ENCODE measurements around the gene FIS1. TPM values are rescaled to one million over a fixed set of nuclear protein-coding genes. Genes with fewer than 3 reads are reported as not detected.

FIS1 gene
- total RNA-seq, 1 donor from 2014 or later, result 133 TPM

DNA sequence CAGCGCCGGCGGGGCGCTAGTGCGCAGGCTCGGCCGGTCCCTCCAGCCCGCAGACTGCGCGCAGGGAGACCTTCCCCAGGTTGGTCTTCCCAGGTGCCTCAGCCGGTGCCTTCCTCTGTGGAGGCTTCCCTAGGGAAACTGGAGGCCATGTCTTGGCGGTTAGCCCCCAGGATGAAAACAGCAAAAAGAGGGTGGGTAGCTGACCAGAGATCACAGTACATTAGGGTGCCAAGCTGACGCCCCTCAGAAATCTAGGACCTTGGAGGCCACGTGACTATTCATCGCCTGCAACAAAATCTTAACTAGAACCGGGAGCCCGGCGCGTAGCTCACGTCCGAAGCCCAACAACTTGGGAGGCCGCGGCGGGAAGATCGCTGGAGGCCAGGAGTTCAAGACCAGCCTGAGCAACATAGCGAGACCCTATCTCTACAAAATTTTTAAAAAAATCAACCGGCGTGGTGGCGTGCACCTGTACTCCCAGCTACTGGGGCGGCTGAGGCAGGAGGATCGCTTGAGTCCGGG lies 327 bp upstream of the FIS1 start:
- peak overlapping the region; percentile 93 for H3K27ac ChIP-seq
- H3K36me3 ChIP-seq, result peaks cover 41% of the 10 kb centered on the region
- intact Hi-C loops (cut with DNase I), result no loop called here
- ATAC-seq, result no peak
- no peaks in the 10 kb centered on the region for H3K27me3 ChIP-seq (ENCODE audit: low read depth)
- no peak for DNase-seq
- no peak for TF ChIP-seq CTCF (IDR thresholded peaks at IDR 0.05)
- peaks cover 54% of the 10 kb centered on the region for H3K4me1 ChIP-seq
- peak overlapping the region; percentile 89 for H3K4me3 ChIP-seq
- no peaks in the 10 kb centered on the region for H3K9me3 ChIP-seq

DNA sequence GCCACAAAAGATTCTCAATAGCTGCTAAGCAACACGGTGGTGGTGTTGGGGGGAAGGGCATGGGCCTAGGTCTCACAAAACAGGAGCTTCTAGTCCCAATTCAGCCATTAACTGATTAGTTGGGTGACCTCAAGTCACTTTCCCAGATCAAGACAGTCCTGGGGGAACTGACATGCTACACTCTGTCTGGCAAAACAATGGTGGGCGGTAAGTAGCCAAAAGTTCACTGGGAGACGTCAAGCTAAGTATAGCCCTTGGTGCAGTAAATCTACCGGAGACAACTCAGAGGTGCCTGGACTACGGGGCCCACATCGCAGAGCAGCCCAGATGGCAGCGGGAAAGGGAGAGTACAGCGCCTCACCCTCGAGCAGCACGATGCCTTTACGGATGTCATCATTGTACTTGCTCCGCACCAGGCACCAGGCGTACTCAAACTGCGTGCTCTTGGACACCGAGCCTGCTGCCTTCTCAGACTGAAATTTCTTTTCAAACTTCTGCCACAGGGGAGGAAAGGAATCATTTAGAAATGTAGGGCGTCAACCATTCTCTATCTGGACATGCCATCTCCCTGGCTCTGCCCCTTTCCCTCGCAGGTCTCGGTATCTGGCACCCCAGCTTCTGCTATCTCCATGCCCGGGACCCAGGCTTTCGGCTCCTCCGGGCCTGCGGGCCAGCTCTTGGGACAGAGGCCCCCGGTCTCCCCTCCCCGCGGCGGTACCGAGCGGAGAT lies 1.1 kb downstream of the FIS1 start:
- Histone ChIP-seq H3K4me1 (peaks cover 55% of the 10 kb centered on the region), H3K36me3 (peaks cover 41% of the 10 kb centered on the region), H3K9me3 (no peaks in the 10 kb centered on the region), H3K27ac (peak overlapping the region; percentile 93), H3K4me3 (peak overlapping the region; percentile 89), H3K27me3 (ENCODE audit: low read depth) (no peaks in the 10 kb centered on the region)
- no peak for ATAC-seq
- DNase-seq, result no peak
- intact Hi-C loops (cut with DNase I), result no loop called here
- TF ChIP-seq CTCF (IDR thresholded peaks at IDR 0.05), result no peak

DNA sequence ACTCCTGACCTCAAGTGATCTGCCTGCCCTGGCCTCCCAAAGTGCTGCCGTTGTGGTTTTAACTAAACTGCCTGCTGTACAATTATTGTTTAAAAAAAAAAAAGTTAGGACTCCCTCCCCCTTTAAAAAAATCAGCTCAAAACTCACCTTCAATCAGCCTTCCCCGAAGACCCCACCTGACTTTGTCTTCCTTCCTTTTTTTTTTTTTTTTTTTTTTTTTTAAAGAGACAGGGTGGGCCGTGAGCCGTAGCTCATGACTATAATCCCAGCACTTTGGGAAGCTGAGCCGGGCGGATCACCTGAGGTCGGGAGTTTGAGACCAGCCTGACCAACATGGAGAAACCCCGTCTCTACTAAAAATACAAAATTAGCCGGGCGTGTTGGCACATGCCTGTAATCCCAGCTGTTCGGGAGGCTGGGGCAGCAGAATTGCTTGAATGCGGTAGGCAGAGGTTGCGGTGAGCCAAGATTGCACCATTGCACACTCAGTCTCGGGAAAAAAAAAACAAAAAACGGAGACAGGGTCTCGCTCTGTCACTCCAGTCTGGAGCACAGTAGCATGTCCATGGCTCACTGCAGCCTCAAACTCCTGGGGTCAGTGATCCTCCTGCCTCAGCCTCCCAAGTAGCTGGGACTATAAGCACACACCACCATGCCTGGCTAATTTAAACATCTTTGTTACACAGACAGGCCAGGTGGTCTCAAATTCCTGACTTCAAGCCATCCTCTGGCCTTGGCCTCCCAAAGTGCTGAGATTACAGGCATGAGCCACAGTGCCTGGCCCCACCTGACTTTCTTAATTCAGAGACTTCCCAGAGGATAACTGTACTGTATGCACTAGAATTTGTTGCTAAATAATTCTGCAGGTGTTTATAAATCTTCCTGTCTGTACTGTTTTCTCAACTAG lies 3.2 kb downstream of the FIS1 start:
- Histone ChIP-seq H3K4me1 (peaks cover 73% of the 10 kb centered on the region), H3K36me3 (peaks cover 54% of the 10 kb centered on the region), H3K27ac (peak overlapping the region; percentile 16), H3K27me3 (ENCODE audit: low read depth) (no peaks in the 10 kb centered on the region), H3K4me3 (no peak overlapping the region), H3K9me3 (no peaks in the 10 kb centered on the region)
- ATAC-seq (no peak), DNase-seq (no peak)
- intact Hi-C loops (cut with DNase I), result no loop called here
- no peak for TF ChIP-seq CTCF (IDR thresholded peaks at IDR 0.05)

GRCh38 chr7:101241015-101241363 lies 3.9 kb downstream of the FIS1 start:
- no peak for TF ChIP-seq CTCF (IDR thresholded peaks at IDR 0.05)
- no peaks in the 10 kb centered on the region for H3K27me3 ChIP-seq (ENCODE audit: low read depth)
- H3K27ac ChIP-seq, result no peak overlapping the region
- intact Hi-C loops (cut with DNase I), result no loop called here
- peaks cover 73% of the 10 kb centered on the region for H3K4me1 ChIP-seq
- H3K4me3 ChIP-seq, result no peak overlapping the region
- H3K36me3 ChIP-seq, result peaks cover 59% of the 10 kb centered on the region
- DNase-seq (no peak), ATAC-seq (no peak)
- H3K9me3 ChIP-seq, result no peaks in the 10 kb centered on the region

DNA sequence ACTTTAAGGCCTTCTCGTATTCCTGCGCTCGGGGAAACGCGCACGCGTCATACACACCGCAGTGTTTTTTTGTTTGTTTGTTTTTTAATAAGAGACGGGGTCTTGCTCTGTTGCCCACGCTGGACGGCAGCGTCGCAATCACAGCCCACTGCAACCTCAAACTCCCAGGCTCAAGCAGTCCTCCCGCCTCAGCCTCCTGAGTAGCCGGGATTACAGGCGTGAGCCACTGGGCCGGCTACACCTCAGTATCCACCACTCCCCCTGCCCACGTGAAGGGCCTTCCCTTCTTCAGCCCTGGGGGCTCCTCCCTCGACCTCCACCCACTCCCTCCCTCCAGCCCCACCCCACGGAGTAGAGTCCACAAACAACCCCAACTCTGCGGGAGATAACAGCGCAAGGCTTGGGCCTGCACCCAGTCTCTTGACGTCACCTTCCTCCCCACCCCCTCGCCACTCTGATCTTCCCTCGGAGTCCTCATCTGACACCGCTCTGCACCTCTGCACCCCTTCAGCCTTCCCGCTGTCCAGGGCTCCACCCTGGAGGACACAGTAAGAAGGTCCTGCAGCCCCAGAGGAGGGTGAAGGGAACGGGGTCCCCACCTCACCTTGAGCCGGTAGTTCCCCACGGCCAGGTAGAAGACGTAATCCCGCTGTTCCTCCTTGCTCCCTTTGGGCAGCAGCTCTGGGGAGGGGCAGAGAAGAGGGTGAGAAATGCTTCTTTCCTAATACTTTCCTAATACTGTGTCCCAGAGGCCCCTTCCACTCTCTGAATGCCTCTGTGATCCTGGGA lies 4.5 kb downstream of the FIS1 start:
- ATAC-seq (no peak), DNase-seq (no peak)
- Histone ChIP-seq H3K4me1 (peaks cover 67% of the 10 kb centered on the region), H3K27ac (peak overlapping the region; percentile 79), H3K9me3 (no peaks in the 10 kb centered on the region), H3K4me3 (no peak overlapping the region), H3K27me3 (ENCODE audit: low read depth) (no peaks in the 10 kb centered on the region), H3K36me3 (peaks cover 59% of the 10 kb centered on the region)
- TF ChIP-seq CTCF (IDR thresholded peaks at IDR 0.05), result no peak
- intact Hi-C loops (cut with DNase I), result no loop called here
